K562 (cell line): ENCODE measurements around the gene PARD3. TPM values are rescaled to one million over a fixed set of nuclear protein-coding genes. Genes with fewer than 3 reads are reported as not detected.

Experiments
- ATAC-seq: fragments of 200-7000 bp; cut with Tn5 transposase; 3 replicates; pipeline ENCODE4 v1.9.1; 2020; ENCODE audit warnings: moderate library complexity
- BruUV-seq: library from RNA; stranded (reverse); fragments of 400-500 nt; replicated peaks from 2 replicates; lab custom pipeline; 2021; lab: Mats Ljungman, UMichigan
- CTCF ChIA-PET: fragments of 300-600 bp; formaldehyde crosslinking; extraction: SDS; loops from one replicate; lab custom pipeline; 2021; ENCODE audit warnings: low intra/inter-chr PET ratio; lab: Yijun Ruan, JAX
- POLR2A ChIA-PET: fragments of 300-600, 350-650 bp; sonication (Branson Sonifier 250); formaldehyde crosslinking; extraction: SDS; loops from one replicate; lab custom pipeline; 2021; ENCODE audit warnings: antibody characterized with exemption, inconsistent platforms; lab: Yijun Ruan, JAX
- DNase-seq, 4 experiments: peaks; one replicate each; pipeline versions ENCODE4 v3.0.0 to v3.0.0-alpha.2; 2011 to 2018; ENCODE audit warnings: low spot score in 3 of 4, mixed read lengths in 3 of 4; ENCODE audit errors: extremely low read depth in 1 of 4
- FAIRE-seq: peaks from 2 replicates; lab custom pipeline; 2011; peaks lifted over from hg19 to GRCh38; lab: Jason Lieb, UNC
- H2AFZ ChIP-seq: 2 replicates; pipeline ENCODE4 v1.6.0; 2011; ENCODE audit warnings: low read depth, low read length, control low read depth, inconsistent platforms
- H3K27ac ChIP-seq: fragments of 200-600 bp; 3 replicates; pipeline ENCODE4 v1.8.0; 2011; ENCODE audit warnings: low read depth, mild to moderate bottlenecking, control low read depth, inconsistent platforms, low read length, moderate library complexity, mixed read lengths; ENCODE audit errors: extremely low read depth
- H3K27me3 ChIP-seq, 2 experiments: fragments of 300-600 bp in 1 of 2; 2 replicates in 1 of 2; 3 replicates in 1 of 2; pipeline versions ENCODE4 v1.6.0 to v1.8.0; 2011; ENCODE audit warnings: inconsistent platforms in 2 of 2, low read length in 2 of 2, mild to moderate bottlenecking in 1 of 2, mixed read lengths in 1 of 2, moderate library complexity in 1 of 2; ENCODE audit not compliant: control insufficient read depth in 2 of 2, insufficient read depth in 2 of 2
- H3K36me3 ChIP-seq: fragments of 300-600 bp; 3 replicates; pipeline ENCODE4 v1.8.0; 2011; ENCODE audit warnings: mild to moderate bottlenecking, low read length, inconsistent platforms; ENCODE audit not compliant: control insufficient read depth, insufficient read depth
- H3K4me1 ChIP-seq, 2 experiments: fragments of 200-600 bp in 1 of 2; replicated peaks in 1 of 2; 2 replicates in 1 of 2; 3 replicates in 1 of 2; pipeline versions ENCODE4 v1.5.1 to v1.8.0; 2011; ENCODE audit warnings: inconsistent platforms in 2 of 2, low read length in 2 of 2, mild to moderate bottlenecking in 1 of 2, mixed read lengths in 1 of 2, moderate library complexity in 1 of 2; ENCODE audit not compliant: control insufficient read depth in 2 of 2, insufficient read depth in 2 of 2
- H3K4me2 ChIP-seq: 2 replicates; pipeline ENCODE4 v1.6.1; 2011; ENCODE audit warnings: low read length, control low read depth, inconsistent platforms, mixed read lengths; ENCODE audit not compliant: insufficient read depth
- H3K4me3 ChIP-seq: fragments of 200-600 bp; sonication (generic), shearing (Covaris generic); 2 replicates; pipeline ENCODE4 v1.5.1; 2016; ENCODE audit warnings: control low read depth, inconsistent platforms
- H3K79me2 ChIP-seq: fragments of 200-600 bp; 3 replicates; pipeline ENCODE4 v1.8.0; 2011; ENCODE audit warnings: low read length, inconsistent platforms; ENCODE audit not compliant: control insufficient read depth, insufficient read depth
- H3K9ac ChIP-seq, 2 experiments: 2 replicates each; pipeline versions ENCODE4 v1.6.0 to v1.6.1; 2011; ENCODE audit warnings: low read depth in 2 of 2, low read length in 2 of 2, control low read depth in 1 of 2, inconsistent platforms in 1 of 2, mild to moderate bottlenecking in 1 of 2, mixed read lengths in 1 of 2; ENCODE audit not compliant: insufficient read depth in 1 of 2
- H3K9me1 ChIP-seq: one replicate; pipeline ENCODE4 v1.6.0; 2011; ENCODE audit warnings: inconsistent platforms, mild to moderate bottlenecking, low read length, moderate library complexity; ENCODE audit not compliant: control insufficient read depth, insufficient read depth
- H3K9me3 ChIP-seq: replicated peaks from 2 replicates; pipeline ENCODE4 v1.5.1; 2011; ENCODE audit warnings: low read depth, low read length, inconsistent platforms; ENCODE audit not compliant: control insufficient read depth, insufficient read depth
- H4K20me1 ChIP-seq: replicated peaks from 2 replicates; pipeline ENCODE4 v1.6.1; 2011; ENCODE audit warnings: low read length, inconsistent platforms, mixed read lengths; ENCODE audit not compliant: control insufficient read depth, insufficient read depth
- ARID3B ChIP-seq: fragments of 250-450 bp; sonication (Bioruptor Pico); IDR thresholded peaks from 2 replicates; pipeline ENCODE4 v1.4.0; 2020; ENCODE audit warnings: borderline replicate concordance
- ASH1L ChIP-seq: fragments of 450-650 bp; IDR thresholded peaks from 2 replicates; pipeline ENCODE4 v1.6.1; 2018; ENCODE audit warnings: borderline replicate concordance, mild to moderate bottlenecking, low read depth; ENCODE audit not compliant: partially characterized antibody
- DIDO1 ChIP-seq: fragments of 450-650 bp; IDR thresholded peaks from 2 replicates; pipeline ENCODE4 v1.6.1; 2016; ENCODE audit warnings: low read depth, missing biosample characterization, missing genetic modification characterization
- HES1 ChIP-seq: fragments of 450-650 bp; IDR thresholded peaks from 2 replicates; pipeline ENCODE4 v1.6.1; 2016; ENCODE audit warnings: low read depth, mild to moderate bottlenecking, moderate library complexity
- MAFG ChIP-seq: fragments of 450-650 bp; conservative IDR thresholded peaks from 2 replicates; pipeline ENCODE4 v1.6.1; 2016; ENCODE audit warnings: missing genetic modification characterization, missing compliant biosample characterization
- PRMT5 ChIP-seq: sonication (generic); formaldehyde crosslinking; IDR thresholded peaks from 2 replicates; pipeline ENCODE4 v1.5.0; 2020; ENCODE audit warnings: missing genetic modification reagents
- RAD51 ChIP-seq: fragments of 450-650 bp; IDR thresholded peaks from 2 replicates; pipeline ENCODE4 v1.7.1; 2016; ENCODE audit warnings: low read depth, mild to moderate bottlenecking, borderline replicate concordance
- THAP12 ChIP-seq: fragments of 250-450 bp; sonication (Bioruptor Pico); IDR thresholded peaks from 2 replicates; pipeline ENCODE4 v1.9.0; 2021; ENCODE audit warnings: mild to moderate bottlenecking, inconsistent platforms
- ZBTB34 ChIP-seq: fragments of 250-450 bp; sonication (Bioruptor Pico); IDR thresholded peaks from 2 replicates; pipeline ENCODE4 v1.8.0; 2021; ENCODE audit warnings: mild to moderate bottlenecking, moderate library complexity
- ZNF512 ChIP-seq: IDR thresholded peaks from 2 replicates; pipeline ENCODE4 v1.6.1; 2016; ENCODE audit warnings: missing genetic modification characterization, missing compliant biosample characterization
- ZNF551 ChIP-seq: fragments of 250-450 bp; sonication (Bioruptor Pico); IDR thresholded peaks from 2 replicates; pipeline ENCODE4 v1.5.0; 2021; ENCODE audit warnings: mild to moderate bottlenecking, moderate library complexity
- WGBS: fragments of 100-300 bp; shearing (Covaris generic); methylation state at CpG from one replicate; pipeline ENCODE4 v1.1.6; 2016; ENCODE audit warnings: low coverage, mixed read lengths; ENCODE audit not compliant: insufficient coverage; ENCODE audit errors: missing lambda C conversion rate; 5-methylcytosine and 5-hydroxymethylcytosine counted together
- in situ Hi-C: fragments of 300-500 bp; cut with MboI; formaldehyde crosslinking; loops from 4 replicates; pipeline ENCODE4 v1.15.0; 2018; ENCODE audit warnings: inconsistent platforms, mixed read lengths
- intact Hi-C: fragments of 100-400 bp; cut with micrococcal nuclease; formaldehyde crosslinking; loops from 2 replicates; pipeline ENCODE4 v1.14.2; 2022
- polyA plus RNA-seq, 8 experiments: library from polyadenylated mRNA; depleted of rRNA in 4 of 8; stranded (reverse) in 5 of 8; unstranded in 3 of 8; fragments of >200 nt; fragmentation: Nextera tagmentation in 2 of 8; fragmentation: Illumina TruSeq in 1 of 8; extraction: Ambion mirVana in 2 of 8; extraction: Trizol in 1 of 8; gene quantifications; 2 replicates each; pipeline versions ENCODE4 v1.2.1 to v1.2.3, GENCODE V29; 2011 to 2014; ENCODE audit warnings: inconsistent platforms in 1 of 8, missing spikeins in 1 of 8
- total RNA-seq, 7 experiments: library from RNA; depleted of rRNA in 6 of 7; stranded (reverse); fragments of >200 nt in 6 of 7; fragmentation: Illumina TruSeq in 2 of 7; extraction: Trizol in 2 of 7; gene quantifications; 2 replicates each; pipeline versions ENCODE4 v1.2.1 to v1.2.3, GENCODE V29; 2011 to 2021; ENCODE audit warnings: low replicate concordance in 1 of 7

Gene PARD3
- total and polyA plus RNA-seq, 9 of the 15 experiments (the other 6 are each of a cell fraction or from before 2014, with no cell fraction given) = 2.7 to 11.7 (median 7.7) TPM

- DNase-seq (no peak), ATAC-seq (no peak), FAIRE-seq (no peak)
- Histone ChIP-seq H3K4me3 (no peak overlapping the region), H4K20me1 (no peaks in the 10 kb centered on the region), H3K27ac (no peak overlapping the region), H3K4me1 (peaks cover 0 to 4% of the 10 kb centered on the region in 2 experiments; a peak in 1 of 5 replicates), H3K4me2 (no peak overlapping the region), H3K9ac (no peak overlapping the region), H3K9me1 (no peaks in the 10 kb centered on the region), H3K9me3 (no peaks in the 10 kb centered on the region), H3K79me2 (no peaks in the 10 kb centered on the region), H3K27me3 (peaks cover 3 to 15% of the 10 kb centered on the region in 2 experiments; a peak in 2 of 5 replicates), H3K36me3 (no peaks in the 10 kb centered on the region), H2AFZ (no peak overlapping the region)
- WGBS = 6% methylated on average over 12 of the region's 16 CpGs
- POLR2A ChIA-PET = no interaction called here
- CTCF ChIA-PET = no interaction called here
- no TSS peak for BruUV-seq
- in situ Hi-C loops (no loop called here), intact Hi-C loops (no loop called here)
- TF ChIP-seq THAP12 (no peak), ASH1L (no peak), RAD51 (no peak), HES1 (no peak), ARID3B (CRISPR knock-in tag) (no peak), ZNF512 (no peak), PRMT5 (CRISPR knock-in tag) (no peak), DIDO1 (tag) (no peak), ZNF551 (CRISPR knock-in tag) (no peak), ZBTB34 (CRISPR knock-in tag) (no peak), MAFG (tag) (no peak)
Measured at GRCh38 chr10:34116681-34117271, 698.3 kb downstream of the PARD3 start.
